Retina (tissue), 1 donor: Measurements from ENCODE around the gene SPPL2A.
"Not testable (repeated sequence)": the region's sequence is repeated elsewhere in the genome, so short reads cannot be mapped to it uniquely, and the experiment has no call there.

ENCODE experiments used
- DNase-seq: peaks from one replicate; pipeline ENCODE4 v3.0.0-alpha.2; 2016

The SPPL2A gene

DNA sequence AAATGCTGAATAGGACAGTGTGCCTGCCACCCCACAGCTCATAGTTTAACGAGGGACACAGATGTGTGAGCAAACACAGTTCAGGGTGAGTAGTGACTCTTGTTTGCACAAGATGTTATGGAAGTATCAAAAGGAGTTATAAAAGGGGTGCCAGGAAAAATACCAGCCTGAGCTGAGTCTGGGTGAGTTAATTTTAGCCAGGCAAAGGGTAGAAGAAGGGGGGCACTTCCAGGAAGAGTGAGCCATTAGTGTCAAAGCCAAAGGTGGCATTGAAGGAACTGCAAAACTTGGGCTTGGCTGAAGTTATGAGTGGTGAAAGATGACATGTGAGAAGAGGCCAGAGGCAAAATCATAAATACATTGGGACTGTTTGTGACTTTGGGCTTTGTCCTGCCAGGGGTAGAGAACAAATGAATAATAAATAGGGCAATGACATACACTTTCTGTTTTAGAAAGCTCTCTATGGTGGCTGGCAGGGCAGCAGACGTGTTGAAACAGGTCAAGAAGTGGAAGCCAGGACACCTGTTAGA lies 1.9 kb upstream of the SPPL2A start:
- no peak for DNase-seq

- no peak for DNase-seq
These were observed 878 bp downstream of the SPPL2A start for GRCh38 chr15:50764461-50765194.

- DNase-seq = no peak
These were observed 6.7 kb downstream of the SPPL2A start for GRCh38 chr15:50758712-50759205.

GRCh38 chr15:50753463-50753862 lies 12.0 kb downstream of the SPPL2A start:
- DNase-seq = no peak

DNA sequence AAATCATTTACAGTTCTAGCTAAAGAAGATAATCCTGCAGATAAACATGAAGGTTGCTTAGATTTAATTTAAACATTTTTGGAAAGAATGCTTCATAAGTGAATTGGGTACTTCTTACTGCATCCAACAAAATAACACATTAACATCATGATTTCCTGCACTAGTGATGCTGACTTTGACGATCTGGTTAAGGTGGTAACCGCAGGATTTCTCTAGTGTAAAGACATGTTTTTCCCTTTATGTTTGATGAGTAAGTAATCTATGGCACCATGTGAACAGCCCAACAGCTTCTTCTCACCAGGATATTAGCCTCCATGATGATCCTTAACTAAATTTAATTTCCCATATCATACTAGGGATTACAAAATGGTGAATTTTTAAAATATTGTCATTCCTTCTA lies 14.1 kb downstream of the SPPL2A start:
- DNase-seq = no peak

GRCh38 chr15:50750227-50750705 lies 15.2 kb downstream of the SPPL2A start:
- no peak for DNase-seq

- no peak for DNase-seq
These were observed 18.0 kb downstream of the SPPL2A start for GRCh38 chr15:50747523-50747922.

GRCh38 chr15:50744601-50745000 lies 20.9 kb downstream of the SPPL2A start:
- DNase-seq = no peak

GRCh38 chr15:50740955-50741354 lies 24.6 kb downstream of the SPPL2A start:
- DNase-seq = no peak

DNA sequence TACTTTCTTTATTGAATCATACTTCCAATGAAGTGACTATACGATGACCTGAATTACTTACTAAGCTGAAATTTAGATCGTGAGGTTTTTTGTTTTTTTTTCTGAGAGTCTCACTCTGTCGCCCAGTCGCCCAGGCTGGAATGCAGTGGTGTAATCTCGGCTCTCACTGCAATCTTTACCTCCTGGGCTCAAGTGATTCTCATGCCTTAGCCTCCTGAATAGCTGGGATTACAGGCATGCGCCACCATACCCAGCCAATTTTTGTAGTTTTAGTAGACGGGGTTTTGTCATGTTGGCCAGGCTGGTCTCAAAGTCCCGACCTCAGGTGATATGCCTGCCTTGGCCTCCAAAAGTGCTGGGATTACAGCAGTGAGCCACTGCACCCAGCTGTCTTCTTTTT lies 28.7 kb downstream of the SPPL2A start:
- no peak for DNase-seq

DNA sequence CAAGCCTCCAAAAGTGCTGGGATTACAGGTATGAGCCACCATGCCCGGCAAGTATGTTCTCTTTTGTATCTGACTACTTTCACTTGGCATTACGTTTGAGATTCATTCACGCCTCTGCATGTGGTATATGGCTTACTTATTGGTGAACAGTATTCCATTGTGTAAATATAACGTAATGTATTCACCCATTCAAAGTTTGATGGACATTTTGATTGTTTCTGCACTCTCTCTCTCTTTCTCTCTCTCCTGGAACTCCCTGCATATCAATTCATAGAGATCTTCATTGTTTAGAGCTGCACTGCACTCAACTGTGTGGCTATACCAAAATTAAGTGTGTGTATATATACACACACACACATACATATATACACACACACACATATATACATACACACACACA lies 30.4 kb downstream of the SPPL2A start:
- no peak for DNase-seq

DNA sequence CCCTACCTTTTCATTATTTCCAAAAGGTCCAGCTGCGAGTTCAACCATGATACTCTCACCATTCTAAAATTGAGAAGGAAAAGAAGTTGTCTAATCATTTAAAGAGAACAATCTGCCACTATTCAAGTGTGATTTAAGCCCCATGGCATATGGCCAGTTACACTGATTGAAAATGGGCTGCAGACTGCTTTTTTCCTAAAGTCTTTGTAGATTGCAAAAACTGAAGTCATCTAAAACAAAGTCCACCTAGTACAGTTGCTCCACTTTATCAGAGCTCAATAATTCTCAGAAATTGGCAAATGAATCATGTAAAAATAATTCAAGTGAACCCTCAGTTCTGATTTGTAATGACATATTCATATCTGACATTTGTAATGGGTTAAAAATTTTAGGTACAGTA lies 39.2 kb downstream of the SPPL2A start:
- DNase-seq = no peak

DNA sequence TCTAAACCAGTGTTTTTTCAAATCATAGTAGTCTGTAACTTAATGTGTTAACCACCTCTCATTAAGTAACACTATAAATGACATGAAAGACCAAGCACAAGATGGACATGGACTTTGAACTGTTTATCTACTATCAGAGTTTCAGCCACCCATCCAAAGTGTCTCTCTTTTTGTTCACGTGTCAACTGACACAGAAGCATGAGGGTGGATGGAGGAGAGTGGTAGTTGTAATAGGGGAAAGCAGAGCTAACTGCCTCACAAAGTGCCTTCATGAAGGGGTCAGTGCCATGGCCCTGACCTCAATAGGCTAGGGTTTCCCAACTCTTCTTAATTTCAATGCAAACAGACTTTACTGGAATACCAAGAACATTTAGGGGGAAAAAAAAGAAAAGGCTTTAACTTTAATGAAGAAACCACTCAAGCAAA lies 46.8 kb downstream of the SPPL2A start:
- DNase-seq = no peak

DNA sequence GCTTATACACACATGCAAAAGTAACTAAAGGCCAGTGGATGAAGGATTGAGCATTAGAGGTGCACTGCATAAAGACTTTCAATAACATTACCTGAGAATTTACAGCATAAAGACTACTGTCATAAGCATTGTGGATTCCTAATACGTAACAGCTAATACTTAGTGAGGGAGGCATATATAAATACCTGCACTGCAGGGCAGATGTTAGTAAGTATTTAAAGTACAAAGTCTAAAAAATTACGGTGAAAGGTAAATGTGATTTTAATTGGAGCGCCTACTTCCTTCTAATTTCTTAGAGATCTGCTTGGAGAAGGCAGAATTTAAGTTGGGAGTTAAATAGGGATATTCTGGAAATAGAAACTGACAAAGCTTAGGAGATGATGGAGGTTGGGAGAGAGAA lies 53.5 kb downstream of the SPPL2A start:
- DNase-seq = no peak

- no peak for DNase-seq
These were observed 54.9 kb downstream of the SPPL2A start for GRCh38 chr15:50710585-50710984.

DNA sequence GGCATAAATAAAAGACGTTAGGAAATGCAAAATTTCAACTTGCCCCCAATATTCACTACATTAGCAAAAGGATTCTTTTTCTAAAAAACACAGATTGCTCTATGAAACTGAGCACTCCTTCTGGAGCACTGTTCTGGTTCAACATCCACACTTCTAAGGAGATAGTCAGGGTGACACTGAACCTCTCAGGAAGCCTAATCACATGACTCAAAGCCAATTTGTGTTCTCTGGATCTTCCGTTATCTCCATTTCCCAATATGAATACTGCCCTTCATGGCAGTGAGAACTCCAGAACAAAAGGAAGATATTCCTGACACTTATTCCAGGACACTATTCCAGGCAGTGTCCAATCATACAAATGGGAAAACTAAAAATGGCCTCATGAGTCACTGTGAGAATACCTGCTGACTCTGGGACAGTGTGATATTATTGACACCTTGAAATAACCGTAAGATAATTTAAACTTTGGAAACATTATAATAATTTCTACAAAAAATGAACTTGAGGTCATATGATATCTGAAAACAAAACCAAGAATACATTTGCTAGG lies 57.6 kb downstream of the SPPL2A start:
- DNase-seq = no peak

DNA sequence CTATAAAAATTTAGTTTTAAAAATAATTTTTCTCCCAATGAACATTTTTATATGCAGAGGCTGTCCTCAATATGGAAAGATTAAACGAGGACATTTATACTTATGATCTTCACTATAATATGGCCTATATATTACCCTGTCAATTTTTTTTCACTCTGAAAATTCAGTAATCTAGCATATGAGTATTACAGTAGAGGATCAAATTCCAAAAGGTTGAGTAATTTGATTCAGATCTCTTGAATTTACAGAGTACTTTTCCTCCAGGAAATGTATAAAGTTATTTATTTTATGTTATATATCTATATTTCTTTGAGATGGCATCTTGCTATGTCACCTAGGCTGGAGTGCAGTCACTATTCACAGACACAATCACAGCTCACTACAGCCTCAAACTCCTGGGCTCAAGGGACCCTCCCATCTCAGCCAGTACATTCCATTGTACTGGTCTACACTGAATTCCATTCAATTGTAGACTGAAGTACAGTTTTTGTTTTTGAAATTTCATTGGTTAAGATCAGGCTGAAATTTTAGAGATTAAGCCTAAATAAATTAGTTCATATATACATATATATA lies 62.7 kb downstream of the SPPL2A start:
- DNase-seq = no peak

GRCh38 chr15:50698101-50698500 lies 67.4 kb downstream of the SPPL2A start:
- DNase-seq = no peak

- DNase-seq = no peak
These were observed 68.3 kb downstream of the SPPL2A start for GRCh38 chr15:50697109-50697797.

GRCh38 chr15:50694634-50695165 lies 70.8 kb downstream of the SPPL2A start:
- DNase-seq = not testable (repeated sequence)

DNA sequence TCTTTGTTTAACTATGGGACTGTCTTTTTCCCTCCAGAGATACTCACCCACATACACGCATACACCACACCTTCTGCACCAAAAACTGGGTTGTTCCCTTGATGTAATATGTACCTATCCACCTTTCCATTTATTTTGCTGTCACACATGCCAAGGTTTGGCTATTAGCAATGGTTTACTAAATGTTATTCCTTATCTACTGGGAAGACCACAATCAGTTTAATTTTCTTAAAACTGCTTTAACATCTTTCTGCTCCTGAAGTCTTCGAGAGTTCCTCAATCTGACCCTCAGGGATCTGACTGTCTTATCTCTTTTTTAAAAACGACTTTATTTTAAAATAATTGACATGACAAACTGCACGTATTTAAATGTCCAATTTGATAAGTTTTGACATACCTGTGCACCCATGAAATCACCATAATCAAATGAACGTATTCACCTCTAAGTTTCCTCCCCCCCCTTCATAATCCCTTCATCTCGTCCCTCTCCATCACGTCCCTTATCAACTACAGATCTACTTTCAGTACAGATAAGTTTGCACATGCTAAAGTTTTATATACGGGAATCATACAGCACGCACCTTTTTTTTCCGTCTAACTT lies 78.1 kb downstream of the SPPL2A start:
- DNase-seq = no peak

- DNase-seq = peak; percentile 95
These were observed 78.8 kb downstream of the SPPL2A start, which contains the start of gene TRPM7 for GRCh38 chr15:50686469-50687301. Gene TRPM7 (minus strand): TSS chr15:50686797. CDS start chr15:50686533, 264 bp downstream.
